Femur (tissue), 1 donor: ENCODE measurements around the gene TJP1.
"Not testable (repeated sequence)": the region's sequence is repeated elsewhere in the genome, so short reads cannot be mapped to it uniquely, and the experiment has no call there.

Source experiments
- DNase-seq: peaks from one replicate; pipeline ENCODE4 v3.0.0-alpha.2; 2017

The TJP1 gene

DNA sequence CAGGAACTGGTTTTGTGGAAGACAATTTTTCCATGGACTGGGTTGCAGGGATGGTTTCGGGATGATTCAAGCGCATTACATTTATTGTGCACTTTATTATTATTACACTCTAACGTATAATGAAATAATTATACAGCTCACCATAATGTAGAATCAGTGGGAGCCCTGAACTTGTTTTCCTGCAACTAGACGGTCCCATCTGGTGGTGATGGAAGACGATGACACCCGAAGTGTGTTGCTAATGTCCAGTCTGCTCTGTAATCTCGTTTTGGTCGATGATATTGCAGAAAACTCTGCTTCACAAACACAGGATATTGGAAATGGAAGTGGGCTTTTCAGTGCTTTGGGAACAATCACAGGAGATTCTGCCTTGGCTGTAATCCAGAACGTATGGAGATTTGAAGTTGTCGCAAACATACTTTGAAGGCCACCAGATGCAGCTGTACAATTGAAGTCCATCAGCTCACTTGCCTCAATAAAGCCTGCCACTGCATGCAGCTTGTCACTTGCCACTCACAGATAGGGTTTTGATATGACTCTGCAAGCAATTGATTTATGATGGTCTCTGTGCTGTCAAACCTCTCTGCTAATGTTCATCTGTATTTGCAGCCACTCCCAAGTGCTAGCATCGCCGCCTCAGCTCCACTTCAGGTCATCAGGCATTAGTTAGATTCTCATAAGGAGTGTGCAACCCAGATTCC, 141.7 kb downstream of the TJP1 start:
- no peak for DNase-seq

- DNase-seq, result no peak
Observed at GRCh38 chr15:29678504-29679034, 143.7 kb downstream of the TJP1 start.

- DNase-seq, result peak; percentile 50
Observed at GRCh38 chr15:29677871-29678461, 144.3 kb downstream of the TJP1 start.

DNA sequence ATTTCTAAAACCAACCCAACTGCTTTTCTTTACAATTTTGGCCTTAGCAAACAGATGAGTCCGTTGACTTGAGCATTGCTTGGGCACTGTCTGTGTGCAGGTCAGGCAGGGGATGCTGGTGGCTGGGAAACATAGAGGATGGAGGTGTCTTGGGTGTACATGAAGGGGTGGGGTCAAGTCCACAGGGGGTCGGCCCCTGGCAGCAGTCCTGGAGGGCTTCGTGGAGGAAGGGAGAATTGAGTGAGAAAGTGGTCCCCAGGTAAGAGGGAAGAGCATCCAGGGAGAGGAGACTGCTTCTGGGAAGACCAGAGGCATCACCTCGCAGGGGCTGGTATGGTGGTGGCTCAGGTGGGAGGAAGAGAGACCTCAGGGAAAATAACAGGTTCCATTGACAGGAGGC, 144.8 kb downstream of the TJP1 start:
- DNase-seq, result no peak

DNA sequence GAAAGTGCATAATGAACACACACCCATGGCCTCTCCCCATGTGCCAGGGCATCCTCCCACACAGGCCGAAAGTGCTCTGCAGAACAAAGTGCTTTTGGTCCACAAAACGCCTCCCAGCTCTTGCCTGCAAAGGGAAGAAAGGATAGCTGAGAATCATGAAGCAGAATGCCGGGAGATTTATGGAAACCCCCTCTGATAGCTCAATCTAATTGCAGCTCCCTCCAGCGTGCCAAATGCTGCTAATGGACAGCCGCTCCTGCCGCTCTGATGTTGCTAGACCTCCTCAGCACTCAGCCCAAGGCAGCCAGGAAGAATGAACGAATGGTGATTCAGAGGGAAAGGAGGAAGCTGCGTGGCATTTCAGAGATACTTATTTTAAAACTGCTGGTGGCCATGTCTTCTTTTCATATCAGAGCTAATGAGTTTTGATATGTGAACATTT, 145.3 kb downstream of the TJP1 start:
- DNase-seq, result no peak

- not testable (repeated sequence) for DNase-seq
Observed at GRCh38 chr15:29676374-29676960, 145.8 kb downstream of the TJP1 start.

GRCh38 chr15:29675791-29676301, 146.4 kb downstream of the TJP1 start:
- DNase-seq, result no peak

- peak; percentile 66 for DNase-seq
Observed at GRCh38 chr15:29674661-29675533, 147.4 kb downstream of the TJP1 start.

DNA sequence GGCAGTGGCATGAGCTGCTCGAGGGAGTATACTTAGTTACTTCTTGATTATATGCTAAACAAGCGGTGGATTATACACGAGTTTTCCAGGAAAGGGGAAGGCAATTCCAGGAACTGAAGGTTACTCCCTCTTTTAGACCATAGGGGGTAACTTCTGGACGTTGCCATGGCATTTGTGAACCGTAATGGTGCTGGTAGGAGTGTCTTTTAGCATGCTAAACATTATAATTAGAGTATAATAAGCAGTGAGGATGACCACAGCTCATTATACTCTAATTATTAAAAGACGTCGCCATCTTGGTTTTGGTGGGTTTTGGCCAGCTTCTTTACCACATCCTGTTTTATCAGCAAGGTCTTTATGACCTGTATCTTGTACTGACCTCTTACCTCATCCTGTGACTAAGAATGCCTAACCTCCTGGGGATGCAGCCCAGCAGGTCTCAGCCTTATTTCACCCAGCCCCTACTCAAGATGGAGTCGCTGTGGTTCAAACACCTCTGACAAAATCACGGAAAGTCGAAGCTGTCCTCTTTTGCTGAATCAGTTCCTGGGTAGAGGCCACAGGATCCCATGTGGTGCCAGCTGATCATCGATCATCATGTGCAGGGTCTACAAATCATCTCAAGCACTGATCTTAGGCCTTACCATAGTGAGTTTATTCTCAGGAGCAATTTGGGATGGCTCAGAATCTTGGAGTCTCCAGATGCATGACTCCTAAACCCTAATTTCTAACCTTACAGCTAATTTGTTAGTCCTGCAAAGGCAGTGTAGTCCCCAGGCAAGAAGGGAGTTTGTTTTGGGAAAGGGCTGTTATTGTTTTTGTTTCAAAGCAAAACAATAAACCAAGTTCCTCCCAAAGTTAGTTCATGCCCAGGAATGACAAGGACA, 149.1 kb downstream of the TJP1 start:
- DNase-seq, result no peak

- DNase-seq, result no peak
Observed at GRCh38 chr15:29672446-29672845, 149.8 kb downstream of the TJP1 start.

DNA sequence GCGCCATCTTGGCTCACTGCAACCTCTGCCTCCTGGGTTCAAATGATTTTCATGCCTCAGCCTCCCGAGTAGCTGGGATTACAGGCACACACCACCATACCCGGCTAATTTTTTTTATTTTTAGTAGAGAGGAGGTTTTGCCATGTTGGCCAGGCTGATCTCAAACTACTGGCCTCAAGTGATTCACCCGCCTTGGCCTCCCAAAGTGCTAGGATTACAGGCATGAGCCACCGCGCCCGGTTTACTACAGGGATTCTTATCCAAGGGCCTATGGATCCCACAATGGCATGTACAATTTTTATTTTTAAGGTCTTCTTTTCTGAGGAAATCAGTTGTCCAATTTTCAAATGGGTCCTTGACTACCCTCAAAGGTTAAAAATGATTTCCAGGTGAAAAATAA, 150.2 kb downstream of the TJP1 start:
- not testable (repeated sequence) for DNase-seq

DNA sequence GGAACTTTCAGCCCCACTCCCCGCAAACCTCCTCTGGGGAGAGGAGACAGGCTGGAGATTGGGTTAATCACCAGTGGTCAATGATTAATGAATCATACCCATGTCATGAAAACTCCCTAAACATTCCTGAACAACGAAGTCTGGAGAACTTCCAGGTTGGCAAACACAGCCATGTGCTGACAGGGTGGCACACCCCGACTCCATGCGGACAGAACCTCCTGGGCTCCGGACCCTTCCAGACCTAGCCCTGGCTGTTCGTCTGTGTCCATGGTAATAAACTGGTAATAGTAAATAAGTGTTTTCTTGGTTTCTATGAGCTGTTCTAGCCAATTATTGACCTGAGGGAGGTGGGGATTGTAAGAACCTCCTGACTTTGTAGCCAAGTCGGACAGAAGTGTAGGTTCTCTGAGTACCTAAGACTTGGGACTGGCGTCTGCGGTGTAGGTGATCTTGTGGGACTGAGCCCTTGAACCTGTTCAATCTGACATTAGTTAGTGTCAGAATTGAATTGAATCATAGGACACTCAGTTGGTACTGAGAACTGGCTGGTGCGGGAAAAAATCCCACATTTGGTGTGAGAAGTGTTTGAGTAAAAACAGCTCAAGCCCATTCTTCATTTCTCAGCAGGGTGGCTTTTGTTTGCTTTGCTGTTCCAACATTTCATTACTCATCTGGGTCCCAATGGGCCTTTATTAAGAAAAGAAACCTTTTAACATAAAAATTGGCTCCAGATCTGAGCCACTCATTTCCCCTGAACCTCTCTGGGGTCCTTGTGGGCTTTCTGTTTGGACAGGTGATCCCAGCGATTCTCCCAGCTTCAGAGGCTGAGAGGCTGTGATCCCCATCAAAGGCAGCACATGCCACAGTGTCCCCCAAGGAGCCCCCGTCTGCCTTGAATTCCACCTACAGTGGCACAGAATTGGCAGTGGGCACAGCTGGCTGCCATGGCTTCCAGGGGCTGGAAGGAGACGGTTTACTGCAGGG, 151.0 kb downstream of the TJP1 start:
- DNase-seq, result no peak

- no peak for DNase-seq
Observed at GRCh38 chr15:29670266-29670665, 152.0 kb downstream of the TJP1 start.

- no peak for DNase-seq
Observed at GRCh38 chr15:29669823-29670222, 152.4 kb downstream of the TJP1 start.

- DNase-seq, result peak; percentile 55
Observed at GRCh38 chr15:29668120-29668602, 154.1 kb downstream of the TJP1 start.

- no peak for DNase-seq
Observed at GRCh38 chr15:29666241-29666640, 156.0 kb downstream of the TJP1 start.

DNA sequence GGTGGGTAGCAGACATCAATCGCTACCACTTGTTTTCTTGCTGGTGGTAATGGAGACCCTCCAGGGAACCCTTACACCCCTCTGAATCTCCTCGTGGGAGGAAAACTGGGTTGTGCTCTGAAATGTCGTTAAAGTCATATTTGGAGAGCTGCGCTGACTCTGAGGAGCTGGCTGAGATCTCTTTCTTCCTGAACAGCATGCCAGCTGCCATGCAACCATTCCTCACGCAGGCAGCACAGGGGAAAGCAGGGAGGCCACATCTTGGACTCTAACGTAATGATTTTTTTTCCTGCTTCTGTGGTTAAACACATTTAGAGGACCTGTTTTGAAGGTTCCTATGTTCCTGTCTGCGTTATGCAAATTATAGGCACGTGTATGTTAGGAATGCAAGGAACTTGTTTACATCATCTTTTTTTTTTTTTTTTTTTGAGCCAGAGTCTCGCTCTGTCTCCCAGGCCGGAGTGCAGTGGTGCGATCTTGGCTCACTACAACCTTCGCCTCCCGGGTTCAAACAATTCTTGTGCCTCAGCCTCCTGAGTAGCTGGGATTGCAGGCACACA, 156.7 kb downstream of the TJP1 start:
- no peak for DNase-seq

DNA sequence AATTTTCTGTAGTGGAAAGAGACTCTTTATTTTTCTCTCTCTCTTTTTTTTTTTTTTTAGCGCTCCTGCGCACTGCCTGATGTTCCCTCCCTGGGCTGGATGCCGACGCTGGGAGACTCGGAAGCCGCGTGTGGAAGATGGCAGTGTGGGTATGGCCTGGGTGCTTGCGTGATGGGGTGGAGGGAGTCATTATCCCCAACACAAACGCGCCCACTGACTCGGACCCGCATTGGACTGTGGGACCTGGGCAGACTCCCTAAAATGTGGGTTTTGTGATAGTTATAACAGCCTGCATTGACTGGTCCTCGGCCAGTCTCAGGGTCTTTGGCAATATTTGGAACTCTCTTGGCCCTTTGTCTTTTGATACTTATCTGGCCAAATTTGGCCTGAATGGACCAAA, 157.9 kb downstream of the TJP1 start:
- DNase-seq, result no peak

- DNase-seq, result not testable (repeated sequence)
Observed at GRCh38 chr15:29657476-29657817, 164.8 kb downstream of the TJP1 start.
